HG02943 (cell line): ENCODE data around the gene TSPEAR.

Experiments
- ATAC-seq: cut with Tn5 transposase; IDR thresholded peaks from one replicate; pipeline ENCODE4 v1.9.1; 2021; ENCODE audit warnings: mild to moderate bottlenecking, low read depth, moderate library complexity; ENCODE audit not compliant: unreplicated experiment

The TSPEAR gene

GRCh38 chr21:44499631-44500030 lies 211.7 kb downstream of the TSPEAR start:
- ATAC-seq: no peak

DNA sequence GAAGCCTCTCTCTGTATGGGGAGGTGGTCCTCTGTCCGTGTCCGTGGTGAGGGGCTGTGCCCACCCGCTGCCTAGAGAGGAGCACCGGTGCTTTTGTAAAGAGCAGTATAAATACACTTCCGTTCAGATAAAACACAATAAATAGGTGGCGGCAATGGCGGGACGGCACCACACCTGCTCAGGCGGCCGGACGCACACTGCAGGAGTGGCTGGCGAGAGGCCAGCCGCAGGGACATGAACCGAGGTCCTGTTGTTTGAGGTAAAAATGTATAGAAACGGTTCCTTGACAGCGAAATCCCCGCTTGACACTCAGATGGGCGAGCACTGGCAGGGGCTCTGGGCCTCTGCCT lies 212.2 kb downstream of the TSPEAR start:
- no peak for ATAC-seq

DNA sequence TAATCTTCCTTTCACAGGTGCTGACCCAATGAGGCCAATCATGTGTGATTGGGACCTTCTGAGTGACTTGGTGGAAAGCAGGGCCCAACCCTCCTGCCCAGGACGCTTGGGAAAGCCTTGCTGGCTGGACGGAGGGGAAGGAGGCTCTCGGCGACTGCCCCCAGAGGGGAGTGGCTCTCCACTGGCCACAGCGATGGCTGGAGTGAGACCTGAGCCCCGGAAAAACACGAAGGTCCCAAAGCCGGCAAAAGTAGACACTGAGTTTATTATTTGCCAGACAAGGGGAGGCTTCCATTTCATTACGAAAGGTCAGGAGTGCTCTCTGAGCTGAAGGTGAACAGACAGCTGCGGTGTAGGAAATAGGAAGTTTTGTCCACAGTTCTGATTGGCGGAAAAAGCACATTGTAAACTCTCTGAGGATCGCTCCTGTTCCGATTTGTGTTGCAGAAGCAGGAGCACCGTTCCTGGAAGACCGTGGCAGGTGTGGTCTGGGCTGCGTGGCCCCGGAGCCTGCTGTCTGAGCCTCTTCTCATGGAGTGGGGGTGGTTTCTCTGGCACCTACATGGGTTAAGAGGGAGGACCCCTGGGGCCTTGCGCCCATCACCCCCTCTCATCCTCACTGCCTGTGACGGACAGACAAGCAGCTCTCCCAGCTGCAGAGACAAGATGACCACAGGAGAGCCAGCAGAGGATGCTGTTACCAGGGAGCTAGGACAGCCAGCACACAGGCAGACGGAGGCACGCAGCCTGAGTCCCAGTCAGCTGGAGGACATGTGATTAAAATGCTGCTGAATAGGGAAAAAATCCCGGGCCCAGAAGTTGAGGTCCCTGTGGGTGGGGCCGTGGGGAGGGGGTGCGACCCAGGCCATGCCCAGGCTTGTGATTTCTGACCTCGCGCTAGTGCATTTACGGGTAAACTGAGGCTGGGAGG lies 212.8 kb downstream of the TSPEAR start:
- no peak for ATAC-seq

DNA sequence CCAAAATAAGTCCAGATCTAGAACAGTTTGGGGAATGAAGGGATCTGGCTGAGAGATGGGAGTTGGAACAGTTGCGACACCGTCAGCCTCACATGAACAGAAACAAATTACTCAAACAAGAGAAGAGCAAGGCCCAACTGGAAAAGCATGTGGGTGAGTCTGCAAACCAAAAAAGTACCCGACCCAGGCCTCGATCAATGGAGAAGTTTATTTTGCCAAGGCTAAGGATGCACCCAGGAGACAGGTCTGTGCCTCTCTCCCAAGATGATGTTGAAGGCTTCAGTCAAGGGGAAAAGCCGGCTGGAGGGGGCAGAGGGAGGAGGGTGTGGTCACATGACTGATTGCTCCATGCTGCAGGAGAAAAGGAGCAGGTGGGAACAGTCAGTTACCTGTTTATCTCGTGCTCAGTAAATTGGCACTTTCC lies 213.7 kb downstream of the TSPEAR start:
- no peak for ATAC-seq

- ATAC-seq: no peak
Observed at GRCh38 chr21:44496564-44497550, 214.5 kb downstream of the TSPEAR start.

- ATAC-seq: no peak
Observed at GRCh38 chr21:44495611-44496563, 215.5 kb downstream of the TSPEAR start.

GRCh38 chr21:44494956-44495355 lies 216.4 kb downstream of the TSPEAR start:
- ATAC-seq: no peak

GRCh38 chr21:44494418-44494817 lies 217.0 kb downstream of the TSPEAR start:
- ATAC-seq: no peak

DNA sequence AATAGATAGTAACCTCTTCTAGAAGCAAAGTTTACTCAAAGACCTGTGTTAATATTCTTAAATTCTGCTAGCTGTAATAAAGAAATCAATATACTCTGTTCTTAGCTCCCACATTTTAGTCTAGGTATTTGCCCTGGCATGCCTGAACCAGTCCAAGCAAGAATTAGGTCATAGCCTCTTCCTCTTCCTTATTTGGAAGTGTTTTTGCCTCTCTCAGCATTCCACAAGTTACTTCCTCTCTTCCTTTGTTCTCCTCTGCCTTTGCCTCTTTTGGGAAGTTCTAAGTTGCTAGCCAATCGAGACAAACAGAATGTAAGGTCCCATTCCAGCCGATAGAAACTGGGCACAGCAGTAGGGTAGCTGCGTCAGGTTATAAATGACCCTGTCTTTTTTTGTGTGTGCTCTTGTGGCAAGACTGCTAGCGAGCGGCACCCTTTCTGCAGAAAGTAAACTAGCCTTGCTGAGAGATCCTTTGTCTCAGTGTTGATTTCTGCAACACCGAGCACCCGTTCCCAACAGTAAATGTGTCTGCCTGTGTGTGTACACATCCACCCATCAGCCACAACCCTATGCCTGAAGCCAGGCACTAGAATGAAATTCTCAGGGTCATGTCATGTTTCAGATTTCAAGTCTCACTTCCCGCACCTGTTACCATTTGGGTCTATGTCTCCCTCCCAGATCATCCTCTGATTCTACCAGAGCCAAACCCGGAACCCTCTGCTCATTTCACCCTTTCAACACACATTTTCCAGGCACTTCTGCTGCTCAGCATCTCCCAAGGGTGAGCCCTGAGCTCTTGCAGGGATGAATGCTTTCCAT lies 218.6 kb downstream of the TSPEAR start:
- ATAC-seq: no peak

GRCh38 chr21:44490816-44491215 lies 220.6 kb downstream of the TSPEAR start:
- ATAC-seq: no peak

GRCh38 chr21:44490405-44490804 lies 221.0 kb downstream of the TSPEAR start:
- ATAC-seq: no peak

GRCh38 chr21:44489962-44490361 lies 221.4 kb downstream of the TSPEAR start:
- ATAC-seq: no peak

GRCh38 chr21:44487831-44488230 lies 223.5 kb downstream of the TSPEAR start:
- no peak for ATAC-seq

GRCh38 chr21:44486302-44486701 lies 225.1 kb downstream of the TSPEAR start:
- no peak for ATAC-seq

DNA sequence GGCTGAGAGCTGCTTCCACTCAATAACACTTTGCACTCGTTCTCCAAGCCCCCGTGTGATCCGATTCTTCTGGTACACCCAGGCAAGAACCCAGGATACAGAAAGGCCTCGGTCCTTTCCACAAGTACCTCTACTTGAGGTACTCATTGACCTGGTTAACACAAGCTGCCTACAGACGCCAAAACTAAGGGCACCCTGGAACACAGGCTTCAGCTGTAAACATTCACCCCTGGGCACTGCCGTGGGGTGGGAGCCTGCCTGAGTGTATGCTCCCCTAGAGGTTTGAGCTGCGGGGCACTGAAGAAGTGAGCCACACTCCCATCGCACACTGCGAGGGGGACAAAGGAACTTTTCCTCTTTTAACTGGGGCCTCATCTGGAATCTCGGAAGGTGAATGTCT lies 225.6 kb downstream of the TSPEAR start:
- ATAC-seq: no peak

GRCh38 chr21:44485254-44485793 lies 226.0 kb downstream of the TSPEAR start:
- no peak for ATAC-seq

- no peak for ATAC-seq
Observed at GRCh38 chr21:44484498-44485253, 226.7 kb downstream of the TSPEAR start.
